GM21737 (cell line): Measurements from ENCODE around the gene ARHGAP26.
"Not testable (repeated sequence)": the region's sequence is repeated elsewhere in the genome, so short reads cannot be mapped to it uniquely, and the experiment has no call there.

Experiments used
- ATAC-seq: cut with Tn5 transposase; IDR thresholded peaks from one replicate; pipeline ENCODE4 v1.9.1; 2021; ENCODE audit warnings: mild to moderate bottlenecking, moderate library complexity; ENCODE audit not compliant: unreplicated experiment

ARHGAP26 gene

DNA sequence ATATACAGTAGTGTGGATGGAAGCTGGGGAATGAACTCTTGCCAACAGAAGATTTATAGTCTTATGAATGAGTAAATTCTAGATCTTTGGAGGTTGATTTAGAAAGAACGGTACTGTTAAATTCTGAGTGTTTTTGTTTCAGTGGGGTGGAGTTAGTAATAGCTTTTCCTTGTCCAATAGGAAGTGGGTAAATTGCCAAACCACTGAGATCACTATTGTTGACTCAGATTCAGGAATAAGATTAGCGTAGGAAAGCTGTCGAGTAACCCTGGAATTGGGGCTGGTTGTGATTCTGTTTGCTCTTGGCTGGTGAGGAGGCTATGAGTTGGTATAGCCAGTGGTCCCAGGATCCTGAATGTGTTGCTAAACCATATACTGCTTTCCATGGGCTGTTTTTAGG lies 155.6 kb downstream of the ARHGAP26 start:
- no peak for ATAC-seq

DNA sequence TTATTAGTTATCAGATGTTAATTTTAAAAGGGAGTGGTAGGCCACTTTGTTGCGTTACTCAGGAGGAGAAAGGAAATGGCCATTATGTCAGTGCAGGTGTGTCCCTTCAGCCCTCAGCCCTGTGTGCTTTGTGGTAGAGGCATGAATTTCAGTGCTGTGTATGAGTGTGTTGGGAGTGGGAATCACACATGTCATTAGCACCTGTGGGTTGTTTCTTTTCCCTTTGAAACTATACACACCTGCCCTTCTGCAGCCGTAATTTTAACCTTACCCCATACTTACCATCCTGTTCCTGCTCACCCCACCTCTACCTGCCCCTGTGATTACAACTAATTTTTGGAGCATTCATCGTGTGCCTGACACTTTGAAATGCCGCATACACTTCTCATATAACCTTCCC lies 156.4 kb downstream of the ARHGAP26 start:
- no peak for ATAC-seq

DNA sequence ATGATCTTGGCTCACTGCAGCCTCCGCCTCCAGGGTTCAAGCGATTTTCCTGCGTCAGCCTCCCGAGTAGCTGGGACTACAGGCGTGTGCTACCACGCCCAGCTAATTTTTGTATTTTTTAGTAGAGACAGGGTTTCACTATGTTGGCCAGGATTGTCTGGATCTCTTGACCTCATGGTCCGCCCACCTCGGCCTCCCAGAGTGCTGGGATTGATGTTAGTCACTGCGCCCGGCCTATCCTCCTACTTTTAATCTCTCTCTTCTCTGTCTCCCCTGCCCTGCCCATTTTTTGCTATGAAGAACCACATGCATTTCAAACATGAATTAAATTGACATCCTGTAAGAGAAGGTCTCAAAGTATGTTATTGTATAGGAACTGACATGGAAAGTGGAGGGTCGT lies 158.8 kb downstream of the ARHGAP26 start:
- ATAC-seq: not testable (repeated sequence)

DNA sequence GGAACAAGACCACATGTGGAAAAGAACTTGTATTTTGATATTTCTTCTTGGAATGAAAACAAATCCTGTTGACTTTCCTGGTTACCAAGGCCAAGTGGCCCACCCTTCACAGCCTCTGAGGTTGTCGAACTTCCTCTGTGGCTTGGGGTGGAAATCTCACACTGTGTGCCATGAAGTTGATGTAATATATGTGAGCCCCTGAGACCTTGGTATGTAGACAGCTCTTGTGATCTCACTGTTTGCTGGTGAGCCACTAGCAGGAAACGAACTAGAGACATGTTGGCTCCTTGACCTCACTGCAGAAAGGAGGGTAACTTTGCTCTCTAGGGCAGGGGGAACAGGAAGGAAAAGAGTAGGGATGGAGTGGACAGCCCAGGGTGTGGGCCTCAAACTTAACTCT lies 159.4 kb downstream of the ARHGAP26 start:
- no peak for ATAC-seq

DNA sequence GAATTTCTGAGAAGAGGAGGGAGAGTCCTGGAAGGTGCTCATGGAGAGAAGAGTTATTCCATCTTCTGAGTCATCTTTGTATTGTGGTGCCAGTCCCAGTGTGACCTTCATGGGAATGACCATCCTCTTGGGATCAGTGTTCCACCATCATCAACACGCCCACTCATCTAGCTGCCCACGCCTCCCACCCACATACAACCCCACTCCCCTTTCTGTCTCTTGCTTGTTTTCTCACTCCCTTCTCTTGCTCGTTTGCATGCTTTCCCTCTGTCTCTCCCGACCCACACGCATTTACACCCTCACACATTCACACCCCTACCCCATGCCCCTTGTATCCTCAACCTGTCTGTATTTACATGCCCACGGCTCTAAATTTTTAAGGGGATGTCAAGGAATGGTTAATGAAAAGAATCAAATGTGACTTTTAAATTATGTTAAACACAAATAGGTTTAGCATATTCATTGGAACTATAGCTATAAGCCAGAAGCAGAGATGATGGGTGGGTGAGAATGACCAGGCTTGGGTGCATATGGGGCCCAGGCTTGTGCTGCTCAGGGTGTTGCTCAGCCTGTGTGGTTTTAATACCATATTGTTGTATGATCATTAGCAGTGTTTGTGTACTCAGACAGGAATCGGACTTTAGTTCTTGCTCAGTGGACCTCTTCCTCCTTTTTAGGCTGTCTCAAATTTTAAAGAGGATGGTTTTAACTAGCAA lies 160.4 kb downstream of the ARHGAP26 start:
- ATAC-seq: no peak

DNA sequence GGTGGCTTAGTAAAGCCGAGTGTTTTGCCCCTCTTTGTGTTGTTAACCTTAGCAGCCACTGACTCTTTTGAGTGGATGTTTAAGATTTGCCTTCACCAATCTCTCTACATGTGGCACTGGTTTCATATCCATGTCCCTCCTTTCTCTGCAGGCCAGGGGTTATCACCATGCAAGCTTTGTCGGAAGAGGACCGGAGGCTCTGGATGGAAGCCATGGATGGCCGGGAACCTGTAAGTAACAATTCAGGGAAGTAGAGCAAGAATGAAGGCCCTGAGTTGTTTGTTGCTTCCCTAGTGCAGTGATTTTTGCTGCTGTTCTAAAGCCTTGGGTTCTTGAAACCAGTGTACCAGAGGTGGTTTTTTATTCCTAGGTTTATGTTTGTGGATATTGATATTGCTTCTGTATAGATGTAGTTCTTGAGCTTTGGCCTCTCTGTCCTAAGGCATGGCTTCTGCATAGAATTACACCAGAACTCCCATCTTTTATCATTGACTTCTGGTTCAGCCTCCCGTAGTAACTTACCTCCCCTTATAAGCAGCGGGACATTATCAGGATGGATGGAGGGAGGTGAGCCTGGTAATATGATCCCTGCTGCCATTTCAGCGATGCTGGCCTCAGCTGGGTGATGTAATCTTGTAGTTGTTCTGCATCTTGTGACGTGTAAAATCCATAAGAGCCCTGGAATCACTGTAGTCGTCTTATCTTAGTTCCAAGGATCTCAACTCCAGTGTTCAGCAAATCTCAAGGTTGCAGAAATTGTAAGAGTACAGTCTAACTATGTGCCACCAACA lies 161.9 kb downstream of the ARHGAP26 start:
- ATAC-seq: no peak

DNA sequence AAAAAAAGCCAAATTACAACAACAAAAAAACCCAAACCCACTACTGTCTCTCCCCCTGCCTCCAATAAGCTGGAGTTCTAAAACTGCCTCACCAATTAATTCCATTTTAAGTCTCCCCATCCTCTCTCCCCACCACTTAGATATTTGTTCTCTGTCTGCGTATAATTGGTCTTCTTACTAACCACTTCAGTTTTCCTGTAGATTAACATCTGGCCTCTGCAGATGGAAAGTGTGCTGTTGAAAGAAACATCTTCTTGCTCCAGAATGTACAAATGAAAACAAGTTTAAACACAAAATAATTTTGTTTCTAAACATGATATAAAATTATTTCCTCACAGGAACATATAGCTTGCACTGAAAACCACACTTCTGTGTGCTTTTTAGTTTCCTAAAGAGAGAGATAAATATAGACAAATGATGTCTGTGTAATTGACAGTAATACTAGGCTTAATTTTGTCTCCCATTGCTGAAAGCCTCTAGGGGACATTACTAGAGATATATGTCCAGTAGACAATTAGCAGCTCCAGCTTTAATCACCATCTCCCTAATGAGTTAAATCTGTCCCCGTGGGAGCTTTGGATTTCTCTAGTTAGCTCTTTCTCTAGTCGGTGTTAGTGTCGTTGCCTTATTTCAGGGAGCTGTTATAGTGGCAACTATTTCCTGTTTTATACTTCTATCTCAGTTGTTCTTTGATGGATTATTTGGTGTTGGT lies 164.0 kb downstream of the ARHGAP26 start:
- no peak for ATAC-seq

DNA sequence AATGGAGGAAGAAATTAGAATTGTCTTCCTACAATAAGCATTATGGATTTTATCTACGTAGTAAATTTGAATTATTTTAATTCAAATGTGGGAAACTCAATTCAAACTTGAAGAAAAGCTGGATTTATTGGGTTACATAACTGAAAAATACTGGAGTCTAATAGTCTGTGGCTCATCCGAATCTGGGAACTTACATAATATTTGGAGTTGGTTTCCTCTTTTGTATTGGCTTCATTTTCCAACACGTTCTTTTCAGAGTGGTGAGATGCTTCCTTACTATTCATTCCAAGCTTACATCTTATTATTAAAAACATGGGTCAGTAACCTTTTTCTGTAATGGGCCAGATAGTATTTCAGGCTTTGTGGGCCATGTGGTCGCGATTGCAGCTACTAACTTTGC lies 164.8 kb downstream of the ARHGAP26 start:
- no peak for ATAC-seq

DNA sequence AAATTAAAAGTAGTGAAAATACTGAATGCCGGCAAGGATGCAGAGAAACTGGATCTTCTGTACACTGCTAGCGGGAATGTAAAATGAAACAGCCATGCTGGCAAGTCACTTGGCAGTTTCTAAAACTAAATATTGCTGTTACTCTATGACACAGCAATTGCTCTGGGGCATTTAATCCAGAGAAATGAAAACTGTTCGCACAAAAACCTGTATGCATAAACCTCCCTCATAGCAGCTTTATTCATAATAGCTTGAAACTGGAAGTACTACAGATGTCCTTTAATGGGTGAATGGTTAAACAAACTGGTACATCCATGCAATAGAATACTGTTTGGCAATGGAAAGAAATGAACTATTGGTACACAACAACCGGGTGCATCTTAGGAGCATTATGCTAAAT lies 167.2 kb downstream of the ARHGAP26 start:
- ATAC-seq: no peak

DNA sequence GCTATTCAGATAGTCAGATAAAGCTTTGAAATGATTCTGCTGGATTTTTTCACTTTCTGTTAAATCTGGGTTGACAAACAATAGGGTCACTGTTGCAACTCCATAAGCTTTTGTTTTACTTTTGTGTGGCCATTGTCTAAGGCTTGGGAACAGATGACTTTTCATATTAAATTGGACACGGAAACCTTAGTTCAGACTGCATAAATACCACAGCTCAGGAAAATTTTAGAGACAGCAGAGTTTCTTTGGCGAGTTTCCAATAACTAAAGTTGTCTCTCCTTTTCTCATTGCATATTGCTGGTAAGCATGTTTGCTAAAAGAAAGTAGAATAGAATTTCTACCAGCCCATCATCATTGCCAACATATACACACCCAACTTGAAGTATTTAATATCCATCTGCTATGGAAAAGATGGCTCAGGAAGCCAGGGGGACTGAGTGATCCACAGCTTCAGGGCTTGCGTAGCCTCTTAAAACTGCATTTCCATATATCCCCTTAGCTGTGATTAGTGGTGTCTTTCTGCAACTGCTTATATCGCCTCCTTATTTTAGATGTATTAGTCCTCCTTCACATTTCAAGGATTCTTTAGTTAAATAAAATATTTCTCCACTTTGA lies 168.2 kb downstream of the ARHGAP26 start:
- no peak for ATAC-seq

DNA sequence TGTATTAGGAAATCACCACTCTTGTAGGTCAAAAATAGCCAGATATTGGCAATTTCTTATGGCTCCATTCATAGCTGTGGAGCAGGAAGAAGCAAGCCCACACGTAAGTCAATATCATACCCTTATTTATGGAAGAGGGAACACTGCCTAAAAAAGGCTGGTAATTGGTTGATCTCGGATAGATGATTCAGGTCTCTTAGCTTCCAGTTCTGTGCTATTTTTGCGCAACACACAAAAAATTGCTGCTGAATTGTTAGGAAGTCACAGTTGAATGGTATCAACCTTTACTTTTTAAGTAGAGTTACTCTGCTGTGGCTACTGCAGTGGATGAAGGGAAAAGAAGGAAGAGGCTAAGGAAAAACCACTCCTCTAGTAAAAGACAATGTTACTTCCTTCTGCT lies 168.8 kb downstream of the ARHGAP26 start:
- no peak for ATAC-seq

DNA sequence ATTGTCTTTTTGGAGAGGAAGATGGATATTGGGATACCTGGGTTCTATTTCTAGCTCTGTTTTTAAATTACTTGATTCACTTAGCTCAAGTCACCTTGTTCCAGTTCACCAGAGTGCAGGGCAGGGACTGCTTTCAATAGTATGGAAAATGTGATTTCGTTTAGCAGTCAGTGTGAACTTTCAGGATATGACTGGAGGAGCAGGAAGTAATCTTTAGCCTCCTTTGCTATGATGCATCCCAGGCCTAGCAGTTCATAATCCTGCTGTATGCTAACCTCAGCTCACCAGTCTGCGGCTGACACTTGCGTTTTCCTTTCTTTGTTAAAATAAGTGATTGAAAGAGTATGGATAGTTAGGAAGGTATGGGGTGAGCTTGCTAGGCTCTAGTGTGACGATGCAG lies 169.7 kb downstream of the ARHGAP26 start:
- ATAC-seq: no peak

DNA sequence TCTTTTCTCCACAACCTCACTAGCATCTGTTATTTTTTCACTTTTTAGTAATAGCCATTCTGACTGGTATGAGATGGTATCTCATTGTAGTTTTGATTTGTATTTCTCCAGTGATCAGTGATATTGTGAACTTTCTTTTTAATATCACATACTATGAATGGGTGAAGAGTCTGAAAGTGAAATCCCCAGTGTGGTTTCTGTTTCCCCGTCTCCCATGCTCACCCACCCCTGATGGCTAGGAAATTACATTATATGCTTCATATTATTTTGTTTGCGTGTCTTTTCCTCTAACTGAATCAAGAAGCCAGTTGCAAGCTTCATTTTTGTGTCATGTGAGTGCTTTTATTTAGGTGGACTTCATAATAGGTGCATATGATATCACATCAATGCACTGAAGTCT lies 171.1 kb downstream of the ARHGAP26 start:
- ATAC-seq: no peak

DNA sequence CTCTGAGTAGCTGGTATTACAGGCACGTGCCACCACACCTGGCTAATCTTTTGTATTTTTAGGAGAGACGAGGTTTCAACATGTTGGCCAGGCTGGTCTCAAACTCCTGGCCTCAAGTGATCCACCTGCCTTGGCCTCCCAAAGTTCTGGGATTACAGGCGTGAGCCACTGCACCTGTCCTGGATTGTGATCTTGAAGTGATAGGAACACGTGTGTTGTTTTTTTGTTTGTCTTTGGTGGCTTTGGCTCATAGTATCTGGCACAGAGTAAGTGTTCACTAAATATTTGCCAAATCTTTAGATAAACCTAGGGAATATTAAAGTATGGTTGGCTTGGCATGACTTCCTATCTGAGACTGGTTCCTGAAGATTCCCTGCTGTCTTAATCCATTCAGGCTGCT lies 172.7 kb downstream of the ARHGAP26 start:
- ATAC-seq: no peak

DNA sequence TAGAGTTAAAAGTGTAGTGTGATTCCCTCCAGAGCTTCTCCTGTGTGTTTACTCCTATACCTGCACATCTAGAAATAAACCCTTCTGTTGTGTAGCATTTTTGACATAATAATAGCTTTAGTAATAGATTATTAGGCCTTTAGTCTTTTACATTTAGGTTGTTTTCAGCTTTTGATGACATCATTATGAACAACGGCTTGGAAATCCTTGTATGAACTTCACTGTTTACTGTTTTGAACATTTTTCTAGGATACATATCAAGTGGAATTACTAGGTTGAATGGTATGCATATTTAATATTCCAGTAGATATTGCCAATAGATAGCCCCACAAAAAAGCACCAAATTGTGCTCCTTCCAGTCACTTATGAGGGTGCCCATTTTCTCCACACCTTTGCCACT lies 174.0 kb downstream of the ARHGAP26 start:
- no peak for ATAC-seq

DNA sequence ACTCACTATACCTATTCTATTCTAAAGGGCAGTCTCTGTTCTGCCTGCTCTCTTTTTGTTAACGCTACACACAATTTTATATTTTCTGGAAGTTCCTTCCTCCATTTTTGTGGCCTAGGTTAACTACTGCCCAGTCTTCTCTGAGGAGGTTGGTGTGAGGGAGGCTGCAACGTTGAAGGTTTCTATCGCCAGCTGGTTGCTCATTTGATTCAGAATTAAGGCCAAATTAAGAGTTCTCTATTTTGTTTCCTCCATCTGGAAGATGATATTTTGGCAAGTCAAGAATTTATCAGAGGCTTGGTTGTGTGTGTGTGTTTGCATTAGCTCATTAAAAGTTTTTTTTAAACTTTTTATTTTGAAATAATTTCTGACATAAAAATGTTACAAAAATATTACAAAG lies 175.1 kb downstream of the ARHGAP26 start:
- ATAC-seq: no peak

DNA sequence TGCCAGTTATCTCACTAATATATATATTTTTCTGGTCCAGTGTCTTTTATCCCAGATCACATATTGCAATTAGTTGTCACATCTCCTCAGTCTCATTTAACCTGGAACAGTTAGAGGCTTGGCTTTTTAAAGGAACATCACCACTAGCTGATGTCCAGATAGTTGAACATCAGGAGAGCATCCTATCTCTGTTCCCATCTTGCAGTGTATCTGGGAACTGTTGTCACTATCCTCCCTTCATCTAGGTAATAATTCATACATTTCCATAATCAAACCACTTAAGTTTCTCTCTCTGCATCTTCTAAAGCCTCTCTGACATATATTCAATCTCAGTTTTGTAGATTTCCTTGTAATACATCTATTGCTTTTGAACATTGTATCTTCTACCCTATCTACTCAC lies 175.7 kb downstream of the ARHGAP26 start:
- ATAC-seq: no peak

DNA sequence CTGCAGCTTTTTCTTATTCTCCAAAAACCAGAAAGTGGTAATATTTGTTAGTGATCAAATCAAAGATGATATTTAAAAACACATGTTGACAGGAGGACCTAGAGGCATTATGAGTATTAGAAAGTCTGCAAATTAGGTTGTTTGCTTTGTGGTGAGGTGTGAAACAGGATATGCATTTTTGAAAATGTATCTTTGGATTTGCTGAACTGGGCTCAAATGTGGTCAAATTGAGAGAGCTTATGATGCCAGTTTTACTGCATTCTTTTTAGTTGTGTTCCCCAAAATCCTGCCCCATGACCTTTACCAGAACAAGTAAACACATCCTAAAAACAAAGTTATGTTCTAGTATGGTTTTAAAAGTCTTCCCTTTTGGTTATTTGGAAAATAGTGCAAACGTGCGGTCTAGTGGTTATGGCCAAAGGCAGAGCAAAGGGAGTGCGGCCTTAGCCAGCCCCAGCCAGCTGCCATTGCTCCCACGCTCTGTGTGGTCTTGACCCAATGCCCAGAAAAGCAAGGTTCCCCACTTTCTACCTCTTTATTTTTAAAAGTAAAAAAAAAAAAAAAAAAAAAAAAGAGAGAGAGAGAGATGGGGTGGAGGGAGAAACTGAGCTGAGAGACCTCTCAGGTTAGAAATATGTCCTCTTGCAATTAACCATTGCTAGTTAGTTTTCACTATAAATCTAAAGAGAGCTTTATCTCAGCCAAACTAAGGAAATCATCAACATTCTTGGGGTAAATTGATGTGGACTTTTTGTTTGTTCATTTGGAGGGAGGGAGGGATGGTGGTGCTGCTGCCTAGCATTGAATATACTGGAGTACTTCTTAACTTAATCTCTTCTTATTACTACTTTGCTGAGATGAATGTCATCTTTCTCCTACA lies 176.6 kb downstream of the ARHGAP26 start:
- ATAC-seq: no peak

DNA sequence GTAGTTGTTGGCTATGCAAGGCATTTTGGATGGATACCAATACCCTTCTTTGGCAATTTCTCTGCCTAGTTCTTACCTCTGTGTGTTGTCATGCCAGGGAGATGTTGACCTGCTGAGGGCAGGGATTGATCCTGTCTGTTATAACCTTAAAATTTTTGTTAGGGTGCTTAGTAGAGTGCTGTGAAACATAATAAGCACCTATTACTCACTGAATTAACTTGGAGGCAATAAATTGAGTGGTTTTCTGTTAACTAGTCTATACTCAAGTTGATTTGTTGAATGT lies 177.2 kb downstream of the ARHGAP26 start:
- ATAC-seq: no peak

DNA sequence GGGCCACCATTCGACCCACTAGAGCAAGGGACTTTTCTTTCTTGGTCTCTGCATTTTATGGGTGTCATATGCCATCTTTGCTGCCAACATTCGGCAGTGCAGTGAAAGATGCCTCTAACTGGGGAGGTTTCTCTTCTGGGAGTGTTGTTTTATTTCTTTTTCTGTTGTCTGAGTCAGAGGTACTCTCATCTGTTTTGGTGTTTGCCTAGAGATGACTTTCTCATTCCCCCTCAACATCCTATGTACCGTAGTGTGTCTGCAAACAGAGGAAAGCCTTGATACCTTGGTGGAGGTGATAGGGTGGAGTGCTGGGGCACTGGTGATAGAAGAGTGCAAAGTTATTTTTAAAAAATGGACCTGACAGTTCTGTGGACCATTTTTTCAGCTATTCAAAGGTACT lies 182.1 kb downstream of the ARHGAP26 start:
- ATAC-seq: no peak

DNA sequence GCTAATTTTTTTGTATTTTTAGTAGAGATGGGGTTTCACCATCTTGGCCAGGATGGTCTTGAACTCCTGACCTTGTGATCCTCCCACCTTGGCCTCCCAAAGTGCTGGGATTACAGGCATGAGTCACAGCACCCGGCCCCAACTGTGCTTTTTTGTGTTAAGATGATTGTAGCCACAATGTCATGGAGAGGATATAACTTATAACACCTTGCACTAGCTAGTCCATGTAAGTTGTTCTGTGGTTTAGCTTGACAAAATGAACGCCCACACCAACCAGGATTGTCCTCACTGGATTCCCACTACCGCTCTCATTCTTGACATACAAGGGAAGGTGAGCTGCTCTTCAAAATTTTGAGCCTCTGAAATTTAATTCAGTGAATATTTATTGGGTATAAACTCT lies 182.7 kb downstream of the ARHGAP26 start:
- not testable (repeated sequence) for ATAC-seq
